ENCODE measurements around the gene USF2.
A peak's percentile ranks its signal among the peaks of the same experiment; 100 is the strongest.

The USF2 gene

GRCh38 chr19:35240327-35240726 lies 28.4 kb upstream of the USF2 start:
- no peak for TF ChIP-seq CTCF (IDR thresholded peaks at IDR 0.05; ENCODE audit: low read depth, low read length)
- H3K27ac ChIP-seq, result no peak overlapping the region

GRCh38 chr19:35241417-35241816 lies 27.3 kb upstream of the USF2 start:
- Histone ChIP-seq H3K36me3 (no peaks in the 10 kb centered on the region), H3K27ac (no peak overlapping the region), H3K9me3 (ENCODE audit: severe bottlenecking) (peaks cover 8% of the 10 kb centered on the region), H3K27me3 (ENCODE audit: insufficient read depth, low read depth, severe bottlenecking) (no peaks in the 10 kb centered on the region), H3K4me3 (ENCODE audit: low read depth, low read length) (no peak overlapping the region)
- no peak for TF ChIP-seq CTCF (IDR thresholded peaks at IDR 0.05; ENCODE audit: low read depth, low read length)
- DNase-seq, result no peak

More at GRCh38 chr19:35240327-35240726, 28.4 kb upstream of the USF2 start:
- DNase-seq, result no peak
- Histone ChIP-seq H3K27me3 (ENCODE audit: insufficient read depth, low read depth, severe bottlenecking) (no peaks in the 10 kb centered on the region), H3K36me3 (no peaks in the 10 kb centered on the region), H3K9me3 (ENCODE audit: severe bottlenecking) (peaks cover 8% of the 10 kb centered on the region), H3K4me3 (ENCODE audit: low read depth, low read length) (no peak overlapping the region)

GRCh38 chr19:35246466-35247092 lies 22.2 kb upstream of the USF2 start:
- Histone ChIP-seq H3K4me3 (ENCODE audit: low read depth, low read length) (no peak overlapping the region), H3K36me3 (peaks cover 21% of the 10 kb centered on the region), H3K27ac (no peak overlapping the region), H3K9me3 (ENCODE audit: severe bottlenecking) (no peaks in the 10 kb centered on the region), H3K27me3 (ENCODE audit: insufficient read depth, low read depth, severe bottlenecking) (no peaks in the 10 kb centered on the region)
- no peak for DNase-seq
- no peak for TF ChIP-seq CTCF (IDR thresholded peaks at IDR 0.05; ENCODE audit: low read depth, low read length)

GRCh38 chr19:35247526-35248309 lies 21.0 kb upstream of the USF2 start:
- peak; percentile 87 for TF ChIP-seq CTCF (IDR thresholded peaks at IDR 0.05; ENCODE audit: low read depth, low read length)
- Histone ChIP-seq H3K36me3 (peaks cover 33% of the 10 kb centered on the region), H3K27ac (peak overlapping the region; percentile 96), H3K9me3 (ENCODE audit: severe bottlenecking) (no peaks in the 10 kb centered on the region), H3K4me3 (ENCODE audit: low read depth, low read length) (peak overlapping the region; percentile 71), H3K27me3 (ENCODE audit: insufficient read depth, low read depth, severe bottlenecking) (no peaks in the 10 kb centered on the region)
- DNase-seq, result peak; percentile 92

GRCh38 chr19:35248310-35249145 lies 20.2 kb upstream of the USF2 start, which contains the start of gene LSR:
Gene LSR (plus strand): TSS chr19:35249002. CDS start chr19:35249023, 21 bp downstream.
- Histone ChIP-seq H3K36me3 (peaks cover 39% of the 10 kb centered on the region), H3K27me3 (ENCODE audit: insufficient read depth, low read depth, severe bottlenecking) (no peaks in the 10 kb centered on the region), H3K27ac (peak within 1 kb of the TSS; percentile 96), H3K4me3 (ENCODE audit: low read depth, low read length) (peak within 1 kb of the TSS; percentile 71), H3K9me3 (ENCODE audit: severe bottlenecking) (no peaks in the 10 kb centered on the region)
- peak; percentile 5; the same call in 1 of the 2 replicates for TF ChIP-seq CTCF (IDR thresholded peaks at IDR 0.05; ENCODE audit: low read depth, low read length)
- peak; percentile 94 for DNase-seq
